Fibroblast of lung (primary cell): ENCODE data around the gene DUS2. TPM values are rescaled to one million over a fixed set of nuclear protein-coding genes. Genes with fewer than 3 reads are reported as not detected.

Source experiments
- DNase-seq, 2 donors: peaks; one replicate each; pipeline versions ENCODE4 v3.0.0 to v3.0.0-alpha.2; 2010; ENCODE audit warnings: low read depth in 2 of 2
- H2AFZ ChIP-seq: 2 replicates; pipeline ENCODE4 v1.5.1; 2012; ENCODE audit warnings: low read length, control low read depth, inconsistent platforms
- H3K27ac ChIP-seq: 2 replicates; pipeline ENCODE4 v1.5.1; 2011; ENCODE audit warnings: low read length, control low read depth; ENCODE audit not compliant: insufficient read depth
- H3K27me3 ChIP-seq: 2 replicates; pipeline ENCODE4 v1.5.1; 2011; ENCODE audit warnings: mild to moderate bottlenecking, low read length; ENCODE audit not compliant: control insufficient read depth, insufficient read depth
- H3K36me3 ChIP-seq: 2 replicates; pipeline ENCODE4 v1.5.1; 2011; ENCODE audit warnings: low read length; ENCODE audit not compliant: control insufficient read depth, insufficient read depth
- H3K4me1 ChIP-seq: 2 replicates; pipeline ENCODE4 v1.5.1; 2011; ENCODE audit warnings: low read length; ENCODE audit not compliant: control insufficient read depth, insufficient read depth; ENCODE audit errors: extremely low read depth
- H3K4me2 ChIP-seq: 2 replicates; pipeline ENCODE4 v1.5.1; 2011; ENCODE audit warnings: low read length, control low read depth; ENCODE audit not compliant: insufficient read depth; ENCODE audit errors: extremely low read depth
- H3K4me3 ChIP-seq, 4 experiments: fragments of 200-600 bp in 1 of 4; sonication (generic) in 1 of 4; replicated peaks in 1 of 4; 2 replicates each; pipeline ENCODE4 v1.5.1; 2011 to 2016; ENCODE audit warnings: low read length in 4 of 4, low read depth in 3 of 4, mild to moderate bottlenecking in 3 of 4, control low read depth in 2 of 4, inconsistent platforms in 1 of 4, mixed read lengths in 1 of 4; ENCODE audit not compliant: insufficient read depth in 1 of 4; ENCODE audit errors: control extremely low read depth in 1 of 4
- H3K79me2 ChIP-seq: 2 replicates; pipeline ENCODE4 v1.5.1; 2012; ENCODE audit warnings: mild to moderate bottlenecking, low read length, inconsistent platforms; ENCODE audit not compliant: control insufficient read depth, insufficient read depth
- H3K9ac ChIP-seq: 2 replicates; pipeline ENCODE4 v1.5.1; 2011; ENCODE audit warnings: mild to moderate bottlenecking, low read length, control low read depth; ENCODE audit not compliant: insufficient read depth
- H3K9me3 ChIP-seq: 2 replicates; pipeline ENCODE4 v1.5.1; 2012; ENCODE audit warnings: low read depth, low read length; ENCODE audit not compliant: control insufficient read depth, insufficient read depth
- H4K20me1 ChIP-seq: 2 replicates; pipeline ENCODE4 v1.5.1; 2011; ENCODE audit warnings: low read length; ENCODE audit not compliant: control insufficient read depth, insufficient read depth; ENCODE audit errors: extremely low read depth
- CTCF ChIP-seq, 2 donors: IDR thresholded peaks in 1 of 2; conservative IDR thresholded peaks in 1 of 2; 1 replicate in 1 of 2; 2 replicates in 1 of 2; pipeline ENCODE4 v1.5.1; 2011 to 2012; ENCODE audit warnings: low read length in 2 of 2, control low read depth in 1 of 2, inconsistent platforms in 1 of 2, low read depth in 1 of 2, mild to moderate bottlenecking in 1 of 2
- EZH2 ChIP-seq: IDR thresholded peaks from 2 replicates; pipeline ENCODE4 v1.5.1; 2012; ENCODE audit warnings: low read length, control low read depth, mild to moderate bottlenecking; ENCODE audit errors: missing control alignments
- polyA plus RNA-seq, 2 donors: library from polyadenylated mRNA; depleted of rRNA in 1 of 2; stranded (reverse) in 1 of 2; unstranded in 1 of 2; fragments of >200 nt; gene quantifications; 2 replicates each; pipeline ENCODE4 v1.2.1, GENCODE V29; 2011 to 2012; ENCODE audit warnings: missing spikeins in 1 of 2
- total RNA-seq: library from RNA; depleted of rRNA; stranded (reverse); fragments of >200 nt; gene quantifications from 2 replicates; pipeline ENCODE4 v1.2.1, GENCODE V29; 2014

DUS2 gene
- total and polyA plus RNA-seq, 2 donors (not counting 1 experiment from before 2014, with no cell fraction given) = 10.2 to 16.8 TPM

- no peaks in the 10 kb centered on the region for H4K20me1 ChIP-seq
- TF ChIP-seq CTCF (conservative IDR thresholded peaks at IDR 0.05 in 1 of 2, IDR thresholded peaks at IDR 0.05 in 1 of 2; ENCODE audit: low read depth in 1 of 2, low read length in 2 of 2) (no peak), EZH2 (no peak)
- no peaks in the 10 kb centered on the region for H3K9me3 ChIP-seq
- no peaks in the 10 kb centered on the region for H3K4me1 ChIP-seq
- H2AFZ ChIP-seq = no peak overlapping the region
- peaks cover 2% of the 10 kb centered on the region for H3K36me3 ChIP-seq
- H3K4me3 ChIP-seq = no peak overlapping the region
- no peak overlapping the region for H3K9ac ChIP-seq
- H3K27me3 ChIP-seq = no peaks in the 10 kb centered on the region
- DNase-seq = no peak
- no peak overlapping the region for H3K27ac ChIP-seq
- no peak overlapping the region for H3K4me2 ChIP-seq
- no peaks in the 10 kb centered on the region for H3K79me2 ChIP-seq
Measured at GRCh38 chr16:68046106-68046505, 23.0 kb downstream of the DUS2 start.

- no peak overlapping the region for H3K4me2 ChIP-seq
- H3K4me1 ChIP-seq = no peaks in the 10 kb centered on the region
- H3K27me3 ChIP-seq = no peaks in the 10 kb centered on the region
- H4K20me1 ChIP-seq = no peaks in the 10 kb centered on the region
- H3K79me2 ChIP-seq = no peaks in the 10 kb centered on the region
- TF ChIP-seq EZH2 = no peak
- H3K9me3 ChIP-seq = no peaks in the 10 kb centered on the region
- H3K36me3 ChIP-seq = no peaks in the 10 kb centered on the region
- H2AFZ ChIP-seq = no peak overlapping the region
- DNase-seq = no peak
- H3K27ac ChIP-seq = no peak overlapping the region
- H3K9ac ChIP-seq = no peak overlapping the region
- no peak overlapping the region for H3K4me3 ChIP-seq
Measured at GRCh38 chr16:68047987-68048386, 24.9 kb downstream of the DUS2 start.

GRCh38 chr16:68049449-68049848, 26.4 kb downstream of the DUS2 start:
- Histone ChIP-seq H3K9me3 (no peaks in the 10 kb centered on the region), H4K20me1 (no peaks in the 10 kb centered on the region), H3K27ac (no peak overlapping the region), H2AFZ (no peak overlapping the region), H3K27me3 (no peaks in the 10 kb centered on the region), H3K36me3 (peaks cover 3% of the 10 kb centered on the region), H3K4me2 (no peak overlapping the region), H3K4me3 (no peak overlapping the region), H3K79me2 (no peaks in the 10 kb centered on the region), H3K9ac (no peak overlapping the region), H3K4me1 (no peaks in the 10 kb centered on the region)
- DNase-seq = no peak
- TF ChIP-seq EZH2 (no peak), CTCF (conservative IDR thresholded peaks at IDR 0.05 in 1 of 2, IDR thresholded peaks at IDR 0.05 in 1 of 2; ENCODE audit: low read depth in 1 of 2, low read length in 2 of 2) (no peak)
